ENCODE results near the gene DCUN1D3. TPM values are rescaled to one million over a fixed set of nuclear protein-coding genes. Genes with fewer than 3 reads are reported as not detected.

Gene DCUN1D3
- total RNA-seq, 1 donor from 2014 or later = 4.1 TPM

DNA sequence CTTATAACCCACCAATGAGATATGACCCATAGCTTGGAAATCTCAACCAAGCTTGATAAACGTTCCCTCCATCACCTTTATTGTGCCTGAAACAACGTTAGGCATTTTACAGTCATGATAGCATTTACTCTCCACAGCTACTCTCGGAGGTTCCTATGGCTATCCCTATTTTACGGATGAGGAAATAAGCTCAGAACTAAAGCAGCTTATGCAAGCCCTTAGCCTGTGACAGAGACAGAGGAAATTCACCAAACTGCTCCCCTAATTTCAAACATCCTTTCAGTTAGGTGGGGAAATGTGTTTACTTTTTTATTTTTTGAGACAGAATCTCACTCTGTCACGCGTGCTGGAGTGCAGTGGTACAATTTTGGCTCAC is 18.7 kb downstream of the DCUN1D3 start:
- no peak for DNase-seq
- Mint-ChIP-seq H3K27me3 (no peaks in the 10 kb centered on the region), H3K36me3 (ENCODE audit: low read depth) (peaks cover 11% of the 10 kb centered on the region), H3K27ac (no peak overlapping the region), H3K9me3 (no peaks in the 10 kb centered on the region), H3K4me1 (peaks cover 20% of the 10 kb centered on the region), H3K4me3 (no peak overlapping the region)
- ChIA-PET POLR2A (no interaction called here), CTCF (no interaction called here)
- intact Hi-C loops (cut with micrococcal nuclease) = loop anchor here (5.0 kb wide), 1 partner anchor 74 kb away; the partner anchor contains the start of genes ERI2 and REXO5
- TF ChIP-seq, protein P1, sequence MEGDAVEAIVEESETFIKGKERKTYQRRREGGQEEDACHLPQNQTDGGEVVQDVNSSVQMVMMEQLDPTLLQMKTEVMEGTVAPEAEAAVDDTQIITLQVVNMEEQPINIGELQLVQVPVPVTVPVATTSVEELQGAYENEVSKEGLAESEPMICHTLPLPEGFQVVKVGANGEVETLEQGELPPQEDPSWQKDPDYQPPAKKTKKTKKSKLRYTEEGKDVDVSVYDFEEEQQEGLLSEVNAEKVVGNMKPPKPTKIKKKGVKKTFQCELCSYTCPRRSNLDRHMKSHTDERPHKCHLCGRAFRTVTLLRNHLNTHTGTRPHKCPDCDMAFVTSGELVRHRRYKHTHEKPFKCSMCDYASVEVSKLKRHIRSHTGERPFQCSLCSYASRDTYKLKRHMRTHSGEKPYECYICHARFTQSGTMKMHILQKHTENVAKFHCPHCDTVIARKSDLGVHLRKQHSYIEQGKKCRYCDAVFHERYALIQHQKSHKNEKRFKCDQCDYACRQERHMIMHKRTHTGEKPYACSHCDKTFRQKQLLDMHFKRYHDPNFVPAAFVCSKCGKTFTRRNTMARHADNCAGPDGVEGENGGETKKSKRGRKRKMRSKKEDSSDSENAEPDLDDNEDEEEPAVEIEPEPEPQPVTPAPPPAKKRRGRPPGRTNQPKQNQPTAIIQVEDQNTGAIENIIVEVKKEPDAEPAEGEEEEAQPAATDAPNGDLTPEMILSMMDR (IDR thresholded peaks at IDR 0.05) = no peak
- ATAC-seq (ENCODE audit: low read depth) = no peak

DNA sequence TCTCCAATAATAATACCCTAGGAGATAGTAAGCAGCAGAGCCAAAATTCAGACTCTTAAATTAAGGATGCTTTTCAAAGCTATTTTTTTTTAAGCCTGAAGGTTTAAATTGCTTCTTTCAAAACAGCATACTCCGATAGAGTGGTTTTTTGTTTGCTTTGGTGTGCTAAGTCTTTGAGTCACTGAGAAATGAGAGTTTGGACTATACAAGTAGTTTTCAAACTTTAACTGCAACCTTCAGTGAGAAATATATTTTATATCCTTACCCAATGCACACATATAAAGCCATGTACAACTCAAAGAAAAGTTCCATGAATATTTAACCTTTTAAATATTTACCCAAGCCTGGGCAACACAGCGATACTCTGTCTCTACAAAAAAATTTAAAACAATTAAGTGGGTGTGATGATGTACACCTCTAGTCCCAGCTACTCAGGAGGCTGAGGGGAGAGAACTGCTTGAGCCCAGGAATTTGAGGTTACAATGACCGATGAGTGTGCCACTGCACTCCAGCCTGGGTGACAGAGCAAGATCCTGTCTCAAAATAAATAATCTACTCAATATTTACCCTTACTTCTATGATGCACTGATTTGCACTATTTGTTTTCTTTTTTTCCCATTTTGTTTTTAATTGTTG is 19.2 kb downstream of the DCUN1D3 start:
- no peaks in the 10 kb centered on the region for H3K9me3 Mint-ChIP-seq
- intact Hi-C loops (cut with micrococcal nuclease) = loop anchor here (5.0 kb wide), 1 partner anchor 74 kb away; the partner anchor contains the start of genes ERI2 and REXO5
- TF ChIP-seq, protein P1 (IDR thresholded peaks at IDR 0.05) = no peak
- ChIA-PET CTCF (no interaction called here), POLR2A (no interaction called here)
- peaks cover 25% of the 10 kb centered on the region for H3K4me1 Mint-ChIP-seq
- DNase-seq (no peak), ATAC-seq (ENCODE audit: low read depth) (no peak)
- H3K27ac Mint-ChIP-seq = no peak overlapping the region
- no peaks in the 10 kb centered on the region for H3K27me3 Mint-ChIP-seq
- peaks cover 11% of the 10 kb centered on the region for H3K36me3 Mint-ChIP-seq (ENCODE audit: low read depth)
- H3K4me3 Mint-ChIP-seq = no peak overlapping the region

DNA sequence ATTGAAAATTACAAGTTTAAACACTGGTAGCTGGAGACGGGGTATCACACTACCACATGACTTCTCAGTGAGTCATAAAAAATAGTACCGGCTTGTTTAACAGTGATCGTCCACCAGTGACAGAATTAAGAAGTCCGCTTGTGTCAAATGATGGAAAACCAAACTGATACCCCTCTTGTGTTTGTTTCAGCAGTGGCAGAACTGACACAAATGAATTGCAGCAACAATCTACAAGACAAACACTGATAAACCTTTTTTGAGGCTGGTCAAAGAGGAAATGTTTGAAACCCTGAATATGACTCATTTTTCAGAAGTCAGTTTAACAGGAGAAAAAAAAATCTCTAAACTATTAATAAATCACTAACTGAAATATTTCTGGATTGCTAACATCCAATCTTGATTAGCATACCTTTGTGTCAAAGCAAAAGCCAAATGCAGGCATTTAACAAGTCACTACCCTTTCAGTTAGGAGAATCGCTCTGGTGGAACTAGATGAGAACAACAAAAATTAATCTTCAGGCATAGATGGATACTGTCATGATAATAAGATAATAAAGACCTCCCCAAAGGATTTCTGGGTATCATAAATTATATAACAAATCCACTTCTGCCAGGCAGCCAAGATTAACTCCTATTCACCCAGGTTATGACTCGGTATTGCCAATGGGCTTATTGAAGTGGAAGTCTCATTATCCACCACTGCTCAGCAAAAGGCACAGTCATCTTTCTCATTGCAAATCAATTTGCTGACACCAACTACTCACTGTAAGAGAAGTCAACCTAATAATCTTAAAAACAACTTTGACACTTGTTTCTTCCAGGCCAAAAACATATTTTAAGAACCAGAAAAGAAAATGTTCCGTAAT is 20.8 kb downstream of the DCUN1D3 start:
- no peaks in the 10 kb centered on the region for H3K27me3 Mint-ChIP-seq
- peaks cover 5% of the 10 kb centered on the region for H3K36me3 Mint-ChIP-seq (ENCODE audit: low read depth)
- TF ChIP-seq, protein P1 (IDR thresholded peaks at IDR 0.05) = no peak
- no peak for DNase-seq
- no peak overlapping the region for H3K4me3 Mint-ChIP-seq
- ChIA-PET CTCF (no interaction called here), POLR2A (no interaction called here)
- no peak for ATAC-seq (ENCODE audit: low read depth)
- H3K9me3 Mint-ChIP-seq = no peaks in the 10 kb centered on the region
- H3K27ac Mint-ChIP-seq = no peak overlapping the region
- peaks cover 38% of the 10 kb centered on the region for H3K4me1 Mint-ChIP-seq
- intact Hi-C loops (cut with micrococcal nuclease) = loop anchor here (5.0 to 10.0 kb wide), 2 partner anchors 65 to 72 kb away; partner anchors contain the start of genes ERI2 and REXO5

DNA sequence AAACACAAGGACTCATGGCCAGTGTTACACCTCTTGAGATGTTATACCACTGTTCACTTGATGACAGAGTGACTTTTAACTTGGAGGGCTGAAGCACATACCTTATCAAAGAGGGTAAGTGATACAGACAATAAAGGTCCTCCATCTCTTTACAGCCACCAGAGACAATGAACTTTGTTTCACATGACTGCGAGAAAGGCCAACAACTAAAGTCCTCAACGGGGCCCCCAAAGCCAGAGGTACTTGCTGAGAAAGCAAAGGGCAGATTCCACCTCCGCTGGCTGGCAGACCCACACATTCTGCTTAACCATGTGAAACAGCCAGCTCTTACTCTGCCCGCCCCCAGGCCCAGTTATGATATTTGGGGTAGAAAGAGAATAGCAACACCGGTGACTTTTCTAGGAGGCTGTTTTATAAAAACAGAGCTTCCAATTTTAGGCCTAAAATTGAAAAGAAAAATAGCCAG is 21.4 kb downstream of the DCUN1D3 start:
- intact Hi-C loops (cut with micrococcal nuclease) = loop anchor here (10.0 kb wide), 1 partner anchor 66 kb away; no protein-coding TSS in a partner anchor
- ATAC-seq (ENCODE audit: low read depth) (no peak), DNase-seq (no peak)
- no peak overlapping the region for H3K27ac Mint-ChIP-seq
- no peaks in the 10 kb centered on the region for H3K9me3 Mint-ChIP-seq
- peaks cover 42% of the 10 kb centered on the region for H3K4me1 Mint-ChIP-seq
- TF ChIP-seq, protein P1 (IDR thresholded peaks at IDR 0.05) = no peak
- H3K27me3 Mint-ChIP-seq = no peaks in the 10 kb centered on the region
- H3K36me3 Mint-ChIP-seq (ENCODE audit: low read depth) = no peaks in the 10 kb centered on the region
- no peak overlapping the region for H3K4me3 Mint-ChIP-seq
- ChIA-PET CTCF (no interaction called here), POLR2A (no interaction called here)

DNA sequence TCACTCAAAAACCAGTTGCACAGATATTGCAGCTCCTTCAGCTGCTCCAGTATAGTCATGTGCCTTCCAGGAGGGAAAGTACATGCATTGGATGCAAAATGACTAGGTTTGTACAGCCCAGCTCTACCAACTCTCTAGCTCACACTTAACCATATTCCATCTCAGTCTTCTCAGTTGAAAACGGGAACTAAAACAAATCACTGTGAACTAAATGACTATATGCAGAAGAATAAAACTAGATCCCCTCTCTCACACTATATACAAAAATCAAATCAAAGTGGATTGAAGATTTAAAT is 24.9 kb downstream of the DCUN1D3 start:
- Mint-ChIP-seq H3K4me3 (peak overlapping the region; percentile 30), H3K36me3 (ENCODE audit: low read depth) (no peaks in the 10 kb centered on the region), H3K9me3 (no peaks in the 10 kb centered on the region), H3K4me1 (peaks cover 50% of the 10 kb centered on the region), H3K27me3 (no peaks in the 10 kb centered on the region), H3K27ac (peak overlapping the region; percentile 85)
- ChIA-PET CTCF (interaction anchor here (0.9 to 2.2 kb wide), 4 partner anchors 25 to 71 kb away, joined by 3 to 10 read pairs (median 3); partner anchors contain the start of genes DCUN1D3 and LYRM1), POLR2A (interaction anchor here (0.7 to 3.0 kb wide), 3 partner anchors 25 to 277 kb away, joined by 6 to 21 read pairs (median 18); partner anchors contain the start of genes DCUN1D3 and LYRM1)
- peak; percentile 57 for ATAC-seq (ENCODE audit: low read depth)
- intact Hi-C loops (cut with micrococcal nuclease) = loop anchor here (10.0 kb wide), 1 partner anchor 69 kb away; no protein-coding TSS in a partner anchor
- DNase-seq = no peak
- TF ChIP-seq, protein P1 (IDR thresholded peaks at IDR 0.05) = no peak

All from activated B cell treated with CpG ODN at 0.5 μM for 24 hours (primary cell).